ENCODE results near the gene AAK1.
"Not testable (repeated sequence)": the region's sequence is repeated elsewhere in the genome, so short reads cannot be mapped to it uniquely, and the experiment has no call there.

Gene AAK1

GRCh38 chr2:69597843-69598610 lies 45.5 kb downstream of the AAK1 start:
- no peak for DNase-seq (ENCODE audit: low read depth)

- no peak for DNase-seq (ENCODE audit: low read depth)
These were observed 46.4 kb downstream of the AAK1 start for GRCh38 chr2:69597105-69597504.

- no peak for DNase-seq (ENCODE audit: low read depth)
These were observed 49.2 kb downstream of the AAK1 start for GRCh38 chr2:69594341-69594740.

GRCh38 chr2:69592511-69592910 lies 51.0 kb downstream of the AAK1 start:
- no peak for DNase-seq (ENCODE audit: low read depth)

GRCh38 chr2:69589973-69590652 lies 53.4 kb downstream of the AAK1 start:
- no peak for DNase-seq (ENCODE audit: low read depth)

- no peak for DNase-seq (ENCODE audit: low read depth)
These were observed 54.6 kb downstream of the AAK1 start for GRCh38 chr2:69588945-69589344.

- no peak for DNase-seq (ENCODE audit: low read depth)
These were observed 55.1 kb downstream of the AAK1 start for GRCh38 chr2:69588403-69588802.

GRCh38 chr2:69585855-69586555 lies 57.5 kb downstream of the AAK1 start:
- DNase-seq (ENCODE audit: low read depth): no peak

- DNase-seq (ENCODE audit: low read depth): no peak
These were observed 59.2 kb downstream of the AAK1 start for GRCh38 chr2:69584127-69584889.

- no peak for DNase-seq (ENCODE audit: low read depth)
These were observed 60.2 kb downstream of the AAK1 start for GRCh38 chr2:69583321-69583833.

- no peak for DNase-seq (ENCODE audit: low read depth)
These were observed 60.9 kb downstream of the AAK1 start for GRCh38 chr2:69582582-69583176.

- no peak for DNase-seq (ENCODE audit: low read depth)
These were observed 61.6 kb downstream of the AAK1 start for GRCh38 chr2:69581774-69582581.

GRCh38 chr2:69580486-69580885 lies 63.1 kb downstream of the AAK1 start:
- no peak for DNase-seq (ENCODE audit: low read depth)

GRCh38 chr2:69579536-69579935 lies 64.0 kb downstream of the AAK1 start:
- no peak for DNase-seq (ENCODE audit: low read depth)

GRCh38 chr2:69578198-69578540 lies 65.4 kb downstream of the AAK1 start:
- no peak for DNase-seq (ENCODE audit: low read depth)

GRCh38 chr2:69577467-69578197 lies 65.9 kb downstream of the AAK1 start:
- DNase-seq (ENCODE audit: low read depth): no peak

GRCh38 chr2:69576880-69577279 lies 66.7 kb downstream of the AAK1 start:
- DNase-seq (ENCODE audit: low read depth): no peak

GRCh38 chr2:69575926-69576325 lies 67.6 kb downstream of the AAK1 start:
- DNase-seq (ENCODE audit: low read depth): no peak

GRCh38 chr2:69575371-69575770 lies 68.2 kb downstream of the AAK1 start:
- DNase-seq (ENCODE audit: low read depth): not testable (repeated sequence)

- no peak for DNase-seq (ENCODE audit: low read depth)
These were observed 70.9 kb downstream of the AAK1 start for GRCh38 chr2:69572641-69573040.
